ENCODE results near the gene MYCBP.

DNA sequence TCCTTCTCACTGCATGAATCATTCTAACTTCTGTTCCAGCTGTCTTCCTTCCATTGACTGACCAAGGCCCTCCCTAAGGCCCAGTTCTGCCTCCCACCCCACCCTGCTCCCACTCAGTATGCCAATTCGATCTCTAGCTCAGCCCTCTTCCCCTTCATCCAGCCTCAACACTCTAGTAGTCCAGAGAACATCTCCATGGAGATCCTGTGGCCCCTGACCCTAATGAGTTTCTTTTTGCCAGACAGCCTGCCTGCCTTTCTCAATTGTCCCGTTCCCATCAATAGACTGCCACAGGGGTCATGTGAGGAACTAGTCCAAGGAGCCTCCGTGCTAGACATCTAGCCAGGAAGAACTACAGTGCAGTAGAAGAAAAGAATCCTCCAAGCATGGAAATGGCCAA lies 40.0 kb downstream of the MYCBP start:
- TF ChIP-seq, protein P1, sequence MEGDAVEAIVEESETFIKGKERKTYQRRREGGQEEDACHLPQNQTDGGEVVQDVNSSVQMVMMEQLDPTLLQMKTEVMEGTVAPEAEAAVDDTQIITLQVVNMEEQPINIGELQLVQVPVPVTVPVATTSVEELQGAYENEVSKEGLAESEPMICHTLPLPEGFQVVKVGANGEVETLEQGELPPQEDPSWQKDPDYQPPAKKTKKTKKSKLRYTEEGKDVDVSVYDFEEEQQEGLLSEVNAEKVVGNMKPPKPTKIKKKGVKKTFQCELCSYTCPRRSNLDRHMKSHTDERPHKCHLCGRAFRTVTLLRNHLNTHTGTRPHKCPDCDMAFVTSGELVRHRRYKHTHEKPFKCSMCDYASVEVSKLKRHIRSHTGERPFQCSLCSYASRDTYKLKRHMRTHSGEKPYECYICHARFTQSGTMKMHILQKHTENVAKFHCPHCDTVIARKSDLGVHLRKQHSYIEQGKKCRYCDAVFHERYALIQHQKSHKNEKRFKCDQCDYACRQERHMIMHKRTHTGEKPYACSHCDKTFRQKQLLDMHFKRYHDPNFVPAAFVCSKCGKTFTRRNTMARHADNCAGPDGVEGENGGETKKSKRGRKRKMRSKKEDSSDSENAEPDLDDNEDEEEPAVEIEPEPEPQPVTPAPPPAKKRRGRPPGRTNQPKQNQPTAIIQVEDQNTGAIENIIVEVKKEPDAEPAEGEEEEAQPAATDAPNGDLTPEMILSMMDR (IDR thresholded peaks at IDR 0.05): no peak
- no peak for TF ChIP-seq POLR2A (IDR thresholded peaks at IDR 0.05)
- no peak for TF ChIP-seq POLR2AphosphoS5 (IDR thresholded peaks at IDR 0.05)
